Stimulated activated CD8-positive, alpha-beta memory T cell treated with anti-CD3 and anti-CD28 coated beads, Interleukin-12 subunit alpha, Interleukin-12 subunit beta, amount 100 ng/mL, for 1 hour (primary cell): ENCODE results near the gene TAAR9.
"Not testable (repeated sequence)": the region's sequence is repeated elsewhere in the genome, so short reads cannot be mapped to it uniquely, and the experiment has no call there.

Experiments
- DNase-seq: peaks from one replicate; pipeline ENCODE4 v3.0.0-alpha.2; 2020; ENCODE audit warnings: low read depth

Gene TAAR9

GRCh38 chr6:132515386-132515785 is 22.7 kb upstream of the TAAR9 start:
- no peak for DNase-seq

GRCh38 chr6:132520953-132521352 is 17.1 kb upstream of the TAAR9 start:
- DNase-seq, result no peak

GRCh38 chr6:132524646-132525045 is 13.4 kb upstream of the TAAR9 start:
- DNase-seq, result no peak

- no peak for DNase-seq
Observed at GRCh38 chr6:132525866-132526265, 12.2 kb upstream of the TAAR9 start.

GRCh38 chr6:132526461-132526860 is 11.6 kb upstream of the TAAR9 start:
- DNase-seq, result no peak

- DNase-seq, result no peak
Observed at GRCh38 chr6:132527791-132528190, 10.3 kb upstream of the TAAR9 start.

GRCh38 chr6:132530293-132530974 is 7.6 kb upstream of the TAAR9 start:
- peak; percentile 69 for DNase-seq

- not testable (repeated sequence) for DNase-seq
Observed at GRCh38 chr6:132534546-132534945, 3.5 kb upstream of the TAAR9 start.

- no peak for DNase-seq
Observed at GRCh38 chr6:132537145-132537544, 932 bp upstream of the TAAR9 start.

- no peak for DNase-seq
Observed at GRCh38 chr6:132544826-132545225, 6.7 kb downstream of the TAAR9 start.

- no peak for DNase-seq
Observed at GRCh38 chr6:132548746-132549463, 10.8 kb downstream of the TAAR9 start.

GRCh38 chr6:132551214-132551613 is 13.1 kb downstream of the TAAR9 start:
- no peak for DNase-seq

- no peak for DNase-seq
Observed at GRCh38 chr6:132552372-132552771, 14.3 kb downstream of the TAAR9 start, which contains the start of gene TAAR8. Gene TAAR8 (plus strand): TSS chr6:132552672. CDS start chr6:132552693, 21 bp downstream.

- not testable (repeated sequence) for DNase-seq
Observed at GRCh38 chr6:132560087-132560486, 22.0 kb downstream of the TAAR9 start.

GRCh38 chr6:132566404-132566803 is 28.3 kb downstream of the TAAR9 start:
- no peak for DNase-seq

GRCh38 chr6:132567566-132567965 is 29.5 kb downstream of the TAAR9 start:
- no peak for DNase-seq

GRCh38 chr6:132568611-132569010 is 30.5 kb downstream of the TAAR9 start:
- no peak for DNase-seq

GRCh38 chr6:132569170-132569569 is 31.1 kb downstream of the TAAR9 start:
- no peak for DNase-seq

- no peak for DNase-seq
Observed at GRCh38 chr6:132570221-132570777, 32.2 kb downstream of the TAAR9 start, which contains the start of gene TAAR6. Gene TAAR6 (plus strand): TSS chr6:132570322. CDS start chr6:132570322, 0 bp downstream.

GRCh38 chr6:132571774-132572173 is 33.7 kb downstream of the TAAR9 start:
- DNase-seq, result no peak

- DNase-seq, result no peak
Observed at GRCh38 chr6:132584698-132585097, 46.6 kb downstream of the TAAR9 start.

- no peak for DNase-seq
Observed at GRCh38 chr6:132587424-132587823, 49.3 kb downstream of the TAAR9 start.
